Measurements from ENCODE around the gene CXCR1.

Gene CXCR1

GRCh38 chr2:218169757-218170546 lies 3.2 kb upstream of the CXCR1 start:
- POLR2A ChIA-PET, result no interaction called here
- no peak overlapping the region for H3K4me3 ChIP-seq (ENCODE audit: low read depth, low read length)
- CTCF ChIA-PET, result interaction anchor here (0.7 to 1.0 kb wide), 3 partner anchors 13 to 88 kb away, joined by 3 to 4 read pairs (median 4); no protein-coding TSS in a partner anchor
- TF ChIP-seq CTCF (IDR thresholded peaks at IDR 0.05; ENCODE audit: insufficient read depth, low read length, missing control alignments), result no peak
- no peak for DNase-seq (ENCODE audit: low read depth, low spot score)

GRCh38 chr2:218168635-218169462 lies 2.1 kb upstream of the CXCR1 start:
- peak; percentile 54 for TF ChIP-seq CTCF (IDR thresholded peaks at IDR 0.05; ENCODE audit: insufficient read depth, low read length, missing control alignments)
- no peak for DNase-seq (ENCODE audit: low read depth, low spot score)
- ChIA-PET CTCF (interaction anchor here (0.7 to 2.2 kb wide), 12 partner anchors 9 to 104 kb away, joined by 3 to 7 read pairs (median 4); no protein-coding TSS in a partner anchor), POLR2A (no interaction called here)
- H3K4me3 ChIP-seq (ENCODE audit: low read depth, low read length), result no peak overlapping the region

DNA sequence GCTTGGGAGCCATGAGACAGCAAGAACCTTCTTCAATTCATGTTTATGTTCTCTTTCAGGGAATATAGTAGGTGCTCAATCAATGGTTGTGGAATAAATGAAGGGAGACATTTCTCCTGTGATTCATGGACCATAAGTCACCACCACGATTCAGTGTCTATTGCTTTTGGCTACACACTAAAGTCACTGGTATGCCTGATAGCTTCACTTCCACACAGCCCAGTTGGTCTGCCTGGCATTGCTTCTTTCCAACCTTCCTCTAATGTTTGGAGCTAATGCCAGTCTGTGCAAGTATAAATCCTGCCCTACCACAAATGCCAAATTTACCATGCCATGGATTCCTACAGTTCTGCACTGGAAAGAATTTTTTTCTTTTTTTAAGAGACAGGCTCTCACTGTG lies 1.3 kb upstream of the CXCR1 start:
- ChIA-PET CTCF (interaction anchor here (0.8 to 2.2 kb wide), 13 partner anchors 8 to 174 kb away, joined by 3 to 7 read pairs (median 4); no protein-coding TSS in a partner anchor), POLR2A (no interaction called here)
- H3K4me3 ChIP-seq (ENCODE audit: low read depth, low read length), result no peak overlapping the region
- no peak for TF ChIP-seq CTCF (IDR thresholded peaks at IDR 0.05; ENCODE audit: insufficient read depth, low read length, missing control alignments)
- DNase-seq (ENCODE audit: low read depth, low spot score), result no peak

- H3K4me3 ChIP-seq (ENCODE audit: low read depth, low read length), result no peak overlapping the region
- ChIA-PET CTCF (interaction anchor here (1.1 kb wide), 1 partner anchor 9 kb away, joined by 4 read pairs; no protein-coding TSS in a partner anchor), POLR2A (no interaction called here)
- DNase-seq (ENCODE audit: low read depth, low spot score), result no peak
- no peak for TF ChIP-seq CTCF (IDR thresholded peaks at IDR 0.05; ENCODE audit: insufficient read depth, low read length, missing control alignments)
Measured at GRCh38 chr2:218162814-218163213, 3.9 kb downstream of the CXCR1 start.

DNA sequence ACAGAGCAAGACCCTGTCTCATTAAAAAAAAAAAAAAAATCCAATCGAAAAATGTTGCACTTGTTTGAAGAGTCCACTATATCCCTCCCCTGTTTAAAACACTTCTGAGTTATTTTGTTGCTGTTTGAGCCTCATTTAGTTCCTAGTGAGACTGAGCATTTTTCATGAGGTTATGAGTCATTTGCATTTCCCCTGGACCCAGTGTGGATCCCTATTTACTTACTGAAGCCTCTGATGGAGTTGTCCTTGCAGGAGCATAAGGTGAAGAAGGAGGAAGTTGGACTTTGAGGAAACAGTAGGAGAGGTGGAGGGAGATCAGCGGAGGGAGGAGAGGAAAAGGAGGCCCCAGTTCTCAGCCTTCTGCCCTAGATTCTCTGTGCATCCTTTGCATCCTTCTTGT lies 5.1 kb downstream of the CXCR1 start:
- DNase-seq (ENCODE audit: low read depth, low spot score), result no peak
- TF ChIP-seq CTCF (IDR thresholded peaks at IDR 0.05; ENCODE audit: insufficient read depth, low read length, missing control alignments), result no peak
- ChIA-PET POLR2A (no interaction called here), CTCF (interaction anchor here (1.1 to 1.3 kb wide), 2 partner anchors 10 to 12 kb away, joined by 3 to 4 read pairs; no protein-coding TSS in a partner anchor)
- no peak overlapping the region for H3K4me3 ChIP-seq (ENCODE audit: low read depth, low read length)

GRCh38 chr2:218155953-218156479 lies 10.7 kb downstream of the CXCR1 start:
- ChIA-PET POLR2A (no interaction called here), CTCF (no interaction called here)
- no peak for DNase-seq (ENCODE audit: low read depth, low spot score)
- no peak overlapping the region for H3K4me3 ChIP-seq (ENCODE audit: low read depth, low read length)
- no peak for TF ChIP-seq CTCF (IDR thresholded peaks at IDR 0.05; ENCODE audit: insufficient read depth, low read length, missing control alignments)

Measured in AG04449 (cell line).